ENCODE results near the gene SLC26A4.

The SLC26A4 gene

DNA sequence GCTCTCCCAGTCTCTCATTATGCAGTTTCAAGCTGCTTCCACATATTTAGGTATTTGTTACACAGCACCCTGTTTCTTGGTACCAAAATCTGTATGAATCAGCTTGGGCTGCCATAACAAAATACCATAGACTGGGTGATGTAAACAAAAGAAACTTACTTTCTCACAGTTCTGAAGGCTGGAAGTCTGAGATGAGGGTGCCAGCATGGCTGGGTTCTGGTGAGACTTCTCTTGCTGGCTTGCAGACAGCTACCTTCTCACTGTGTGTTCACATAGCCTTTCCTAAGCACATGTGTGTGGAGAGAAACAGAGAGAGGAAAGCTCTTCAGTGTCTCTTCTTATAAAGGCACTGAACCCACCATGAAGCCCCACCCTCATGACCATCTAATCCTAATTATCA lies 67.6 kb downstream of the SLC26A4 start:
- Histone ChIP-seq H3K27ac (ENCODE audit: low read depth in 2 of 2, low read length in 2 of 2) (no peak overlapping the region), H3K36me3 (ENCODE audit: control insufficient read depth in 2 of 2, insufficient read depth in 2 of 2, low read length in 2 of 2) (no peaks in the 10 kb centered on the region), H3K9ac (ENCODE audit: low read depth in 1 of 2, low read length in 2 of 2) (no peak overlapping the region), H3K4me1 (ENCODE audit: control insufficient read depth in 2 of 2, insufficient read depth in 2 of 2, low read length in 2 of 2) (no peaks in the 10 kb centered on the region), H3K9me3 (ENCODE audit: control insufficient read depth in 2 of 2, low read length in 2 of 2) (no peaks in the 10 kb centered on the region), H3K4me3 (ENCODE audit: low read length in 2 of 2) (no peak overlapping the region), H3K27me3 (ENCODE audit: control insufficient read depth in 2 of 2, insufficient read depth in 2 of 2, low read length in 2 of 2) (peaks cover 0 to 6% of the 10 kb centered on the region in 2 donors)

GRCh38 chr7:107742678-107743566 lies 82.3 kb downstream of the SLC26A4 start:
- Histone ChIP-seq H3K9me3 (ENCODE audit: control insufficient read depth in 2 of 2, low read length in 2 of 2) (no peaks in the 10 kb centered on the region), H3K9ac (ENCODE audit: low read depth in 1 of 2, low read length in 2 of 2) (peak overlapping the region; percentile 66 to 82)

GRCh38 chr7:107743567-107744344 lies 83.1 kb downstream of the SLC26A4 start, which contains the start of gene CBLL1:
CBLL1 (plus strand) TSS chr7:107744142; CDS start chr7:107744164, 22 bp downstream.
- peaks cover 0 to under 1% of the 10 kb centered on the region in 2 donors for H3K36me3 ChIP-seq (ENCODE audit: control insufficient read depth in 2 of 2, insufficient read depth in 2 of 2, low read length in 2 of 2)
- no peaks in the 10 kb centered on the region for H3K27me3 ChIP-seq (ENCODE audit: control insufficient read depth in 2 of 2, insufficient read depth in 2 of 2, low read length in 2 of 2)
- H3K27ac ChIP-seq (ENCODE audit: low read depth in 2 of 2, low read length in 2 of 2) = peak within 1 kb of the TSS; percentile 97 to 98
- H3K4me1 ChIP-seq (ENCODE audit: control insufficient read depth in 2 of 2, insufficient read depth in 2 of 2, low read length in 2 of 2) = peaks cover 15 to 23% of the 10 kb centered on the region in 2 donors
- H3K4me3 ChIP-seq (ENCODE audit: low read length in 2 of 2) = peak within 1 kb of the TSS; percentile 91 to 96
- no peaks in the 10 kb centered on the region for H3K9me3 ChIP-seq (ENCODE audit: control insufficient read depth in 2 of 2, low read length in 2 of 2)
- H3K9ac ChIP-seq (ENCODE audit: low read depth in 1 of 2, low read length in 2 of 2) = peak within 1 kb of the TSS; percentile 82 to 94

More at GRCh38 chr7:107742678-107743566, 82.3 kb downstream of the SLC26A4 start:
- Histone ChIP-seq H3K4me1 (ENCODE audit: control insufficient read depth in 2 of 2, insufficient read depth in 2 of 2, low read length in 2 of 2) (peaks cover 15 to 23% of the 10 kb centered on the region in 2 donors), H3K27ac (ENCODE audit: low read depth in 2 of 2, low read length in 2 of 2) (peak overlapping the region; percentile 97 to 98), H3K36me3 (ENCODE audit: control insufficient read depth in 2 of 2, insufficient read depth in 2 of 2, low read length in 2 of 2) (no peaks in the 10 kb centered on the region), H3K4me3 (ENCODE audit: low read length in 2 of 2) (peak overlapping the region; percentile 91 to 96), H3K27me3 (ENCODE audit: control insufficient read depth in 2 of 2, insufficient read depth in 2 of 2, low read length in 2 of 2) (no peaks in the 10 kb centered on the region)

- Histone ChIP-seq H3K9ac (ENCODE audit: low read depth in 1 of 2, low read length in 2 of 2) (peak overlapping the region; percentile 82 to 94), H3K27ac (ENCODE audit: low read depth in 2 of 2, low read length in 2 of 2) (peak overlapping the region; percentile 97 to 98), H3K9me3 (ENCODE audit: control insufficient read depth in 2 of 2, low read length in 2 of 2) (no peaks in the 10 kb centered on the region), H3K36me3 (ENCODE audit: control insufficient read depth in 2 of 2, insufficient read depth in 2 of 2, low read length in 2 of 2) (peaks cover 3% of the 10 kb centered on the region in 2 donors), H3K27me3 (ENCODE audit: control insufficient read depth in 2 of 2, insufficient read depth in 2 of 2, low read length in 2 of 2) (no peaks in the 10 kb centered on the region), H3K4me3 (ENCODE audit: low read length in 2 of 2) (peak overlapping the region; percentile 91 to 96), H3K4me1 (ENCODE audit: control insufficient read depth in 2 of 2, insufficient read depth in 2 of 2, low read length in 2 of 2) (peaks cover 15 to 23% of the 10 kb centered on the region in 2 donors)
These were observed 83.7 kb downstream of the SLC26A4 start for GRCh38 chr7:107744345-107744750.

DNA sequence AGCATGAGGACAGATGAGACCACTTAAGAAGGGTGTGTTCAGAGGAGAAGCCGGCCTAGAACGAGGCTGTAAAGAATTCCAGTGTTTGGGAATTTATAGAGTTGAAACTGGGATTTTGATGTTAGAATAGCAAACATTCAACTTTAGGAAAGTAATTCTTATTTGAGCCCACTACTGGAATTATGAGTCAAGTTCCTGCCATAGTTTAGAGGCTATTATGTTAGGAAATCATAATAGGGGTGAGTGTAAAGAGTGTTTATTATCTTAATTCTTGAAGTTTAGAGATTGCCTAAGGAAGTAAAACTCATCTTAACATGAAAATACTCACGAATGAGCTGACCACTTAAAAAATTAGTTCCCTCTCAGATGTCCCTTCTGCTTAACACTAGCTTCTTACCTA lies 85.4 kb downstream of the SLC26A4 start:
- H3K27ac ChIP-seq (ENCODE audit: low read depth in 2 of 2, low read length in 2 of 2) = no peak overlapping the region
- peaks cover 6 to 9% of the 10 kb centered on the region in 2 donors for H3K36me3 ChIP-seq (ENCODE audit: control insufficient read depth in 2 of 2, insufficient read depth in 2 of 2, low read length in 2 of 2)
- H3K9ac ChIP-seq (ENCODE audit: low read depth in 1 of 2, low read length in 2 of 2) = no peak overlapping the region
- no peak overlapping the region for H3K4me3 ChIP-seq (ENCODE audit: low read length in 2 of 2)
- H3K9me3 ChIP-seq (ENCODE audit: control insufficient read depth in 2 of 2, low read length in 2 of 2) = no peaks in the 10 kb centered on the region
- peaks cover 15 to 23% of the 10 kb centered on the region in 2 donors for H3K4me1 ChIP-seq (ENCODE audit: control insufficient read depth in 2 of 2, insufficient read depth in 2 of 2, low read length in 2 of 2)
- H3K27me3 ChIP-seq (ENCODE audit: control insufficient read depth in 2 of 2, insufficient read depth in 2 of 2, low read length in 2 of 2) = no peaks in the 10 kb centered on the region

GRCh38 chr7:107751113-107751512 lies 90.5 kb downstream of the SLC26A4 start:
- Histone ChIP-seq H3K27me3 (ENCODE audit: control insufficient read depth in 2 of 2, insufficient read depth in 2 of 2, low read length in 2 of 2) (no peaks in the 10 kb centered on the region), H3K9me3 (ENCODE audit: control insufficient read depth in 2 of 2, low read length in 2 of 2) (no peaks in the 10 kb centered on the region), H3K27ac (ENCODE audit: low read depth in 2 of 2, low read length in 2 of 2) (no peak overlapping the region), H3K4me1 (ENCODE audit: control insufficient read depth in 2 of 2, insufficient read depth in 2 of 2, low read length in 2 of 2) (no peaks in the 10 kb centered on the region), H3K9ac (ENCODE audit: low read depth in 1 of 2, low read length in 2 of 2) (no peak overlapping the region), H3K4me3 (ENCODE audit: low read length in 2 of 2) (no peak overlapping the region), H3K36me3 (ENCODE audit: control insufficient read depth in 2 of 2, insufficient read depth in 2 of 2, low read length in 2 of 2) (peaks cover 32 to 39% of the 10 kb centered on the region in 2 donors)

GRCh38 chr7:107754642-107755041 lies 94.0 kb downstream of the SLC26A4 start:
- Histone ChIP-seq H3K27ac (ENCODE audit: low read depth in 2 of 2, low read length in 2 of 2) (no peak overlapping the region), H3K4me3 (ENCODE audit: low read length in 2 of 2) (no peak overlapping the region), H3K4me1 (ENCODE audit: control insufficient read depth in 2 of 2, insufficient read depth in 2 of 2, low read length in 2 of 2) (no peaks in the 10 kb centered on the region), H3K9ac (ENCODE audit: low read depth in 1 of 2, low read length in 2 of 2) (no peak overlapping the region), H3K36me3 (ENCODE audit: control insufficient read depth in 2 of 2, insufficient read depth in 2 of 2, low read length in 2 of 2) (peaks cover 52 to 64% of the 10 kb centered on the region in 2 donors), H3K27me3 (ENCODE audit: control insufficient read depth in 2 of 2, insufficient read depth in 2 of 2, low read length in 2 of 2) (no peaks in the 10 kb centered on the region), H3K9me3 (ENCODE audit: control insufficient read depth in 2 of 2, low read length in 2 of 2) (no peaks in the 10 kb centered on the region)

- Histone ChIP-seq H3K9ac (ENCODE audit: low read depth in 1 of 2, low read length in 2 of 2) (no peak overlapping the region), H3K36me3 (ENCODE audit: control insufficient read depth in 2 of 2, insufficient read depth in 2 of 2, low read length in 2 of 2) (peaks cover 40 to 49% of the 10 kb centered on the region in 2 donors), H3K9me3 (ENCODE audit: control insufficient read depth in 2 of 2, low read length in 2 of 2) (no peaks in the 10 kb centered on the region), H3K27me3 (ENCODE audit: control insufficient read depth in 2 of 2, insufficient read depth in 2 of 2, low read length in 2 of 2) (no peaks in the 10 kb centered on the region), H3K4me1 (ENCODE audit: control insufficient read depth in 2 of 2, insufficient read depth in 2 of 2, low read length in 2 of 2) (no peaks in the 10 kb centered on the region), H3K4me3 (ENCODE audit: low read length in 2 of 2) (no peak overlapping the region), H3K27ac (ENCODE audit: low read depth in 2 of 2, low read length in 2 of 2) (no peak overlapping the region)
These were observed 98.0 kb downstream of the SLC26A4 start for GRCh38 chr7:107758667-107759066.

DNA sequence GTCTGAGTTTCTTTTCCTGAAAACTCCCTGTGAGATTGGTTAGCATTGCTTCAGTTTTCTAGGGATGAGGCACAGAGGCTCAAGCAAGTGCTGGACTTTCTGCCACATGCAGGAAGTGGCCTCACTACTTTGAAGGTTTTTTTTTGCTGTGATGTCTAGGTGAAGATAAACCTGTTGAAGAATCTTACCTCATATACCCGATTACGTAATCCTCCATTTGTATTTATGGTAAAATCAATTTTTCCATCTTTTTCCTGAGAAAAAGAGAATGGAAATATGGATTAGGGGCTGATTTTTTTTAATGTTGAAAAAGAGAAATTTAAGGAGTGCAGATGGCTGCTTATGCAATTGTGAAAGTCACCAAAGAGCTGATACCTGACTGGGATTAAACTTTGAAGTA lies 106.8 kb downstream of the SLC26A4 start:
- Histone ChIP-seq H3K27ac (ENCODE audit: low read depth in 2 of 2, low read length in 2 of 2) (no peak overlapping the region), H3K36me3 (ENCODE audit: control insufficient read depth in 2 of 2, insufficient read depth in 2 of 2, low read length in 2 of 2) (peaks cover 10 to 22% of the 10 kb centered on the region in 2 donors)

More for the DNA sequence above, 106.8 kb downstream of the SLC26A4 start:
- Histone ChIP-seq H3K4me3 (ENCODE audit: low read length in 2 of 2) (no peak overlapping the region), H3K4me1 (ENCODE audit: control insufficient read depth in 2 of 2, insufficient read depth in 2 of 2, low read length in 2 of 2) (no peaks in the 10 kb centered on the region), H3K27me3 (ENCODE audit: control insufficient read depth in 2 of 2, insufficient read depth in 2 of 2, low read length in 2 of 2) (no peaks in the 10 kb centered on the region), H3K9me3 (ENCODE audit: control insufficient read depth in 2 of 2, low read length in 2 of 2) (no peaks in the 10 kb centered on the region), H3K9ac (ENCODE audit: low read depth in 1 of 2, low read length in 2 of 2) (no peak overlapping the region)
